ENCODE results near the gene TTC39B.

The TTC39B gene

DNA sequence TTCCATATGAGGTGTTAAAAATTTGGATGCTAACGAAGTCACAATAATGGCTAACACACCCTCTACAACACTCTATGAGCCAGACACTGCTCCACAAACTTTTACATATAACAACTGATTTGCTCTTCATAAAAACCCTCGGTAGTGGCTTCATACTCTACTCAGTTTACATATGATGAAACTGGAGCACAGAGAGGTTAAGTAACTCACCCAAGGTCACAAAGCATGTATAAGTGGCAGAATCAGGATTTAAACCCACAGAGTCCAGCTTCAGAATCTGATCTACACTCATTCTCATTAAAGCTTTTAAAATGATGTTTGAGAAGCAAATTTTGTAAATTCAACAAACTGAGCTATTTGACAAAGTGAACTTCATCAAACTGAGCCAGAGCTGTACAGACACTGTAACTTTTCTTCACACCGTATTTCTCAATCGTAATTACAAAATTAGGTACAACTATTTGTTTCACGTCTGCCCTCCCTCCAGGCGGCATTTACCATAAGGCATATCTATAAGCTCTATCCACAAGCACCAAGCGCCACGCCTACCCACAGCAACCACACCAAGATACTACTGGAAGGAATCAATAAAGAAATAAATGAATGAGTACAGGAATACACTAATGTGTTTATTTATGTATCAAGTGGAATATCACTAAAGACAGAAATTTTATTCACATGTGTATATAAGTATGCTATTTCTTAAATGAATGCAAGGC lies 24.3 kb downstream of the TTC39B start:
- no peak for DNase-seq (ENCODE audit: extremely low spot score)
- CTCF ChIA-PET: interaction anchor here (1.0 to 1.5 kb wide), 3 partner anchors 10 to 71 kb away, joined by 3 read pairs; no protein-coding TSS in a partner anchor
- POLR2A ChIA-PET: no interaction called here
- no peak for TF ChIP-seq CTCF (IDR thresholded peaks at IDR 0.05; ENCODE audit: control extremely low read depth, extremely low read depth, low read depth, missing control alignments)

DNA sequence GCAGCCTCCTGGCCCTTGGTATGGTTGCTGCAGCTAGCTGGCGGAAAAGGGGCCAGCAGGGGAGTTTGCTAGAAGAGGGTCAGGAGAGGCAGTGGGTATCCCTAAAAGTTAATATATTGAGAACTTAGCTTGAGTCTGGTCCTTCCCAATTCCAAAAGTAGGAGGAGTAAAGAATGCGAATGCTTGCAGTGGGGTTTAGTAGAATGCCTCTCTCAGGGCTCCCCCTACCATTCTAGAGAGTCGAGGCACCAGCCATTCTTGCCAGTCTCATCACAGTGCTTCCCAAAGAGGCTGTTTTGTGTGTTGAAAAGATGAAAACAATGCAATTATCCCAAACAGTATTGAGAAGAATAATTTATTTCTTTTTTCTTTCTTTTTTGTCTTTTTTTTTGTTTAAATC lies 26.4 kb downstream of the TTC39B start:
- CTCF ChIA-PET: interaction anchor here (1.8 kb wide), 1 partner anchor 326 kb away, joined by 3 read pairs; no protein-coding TSS in a partner anchor

DNA sequence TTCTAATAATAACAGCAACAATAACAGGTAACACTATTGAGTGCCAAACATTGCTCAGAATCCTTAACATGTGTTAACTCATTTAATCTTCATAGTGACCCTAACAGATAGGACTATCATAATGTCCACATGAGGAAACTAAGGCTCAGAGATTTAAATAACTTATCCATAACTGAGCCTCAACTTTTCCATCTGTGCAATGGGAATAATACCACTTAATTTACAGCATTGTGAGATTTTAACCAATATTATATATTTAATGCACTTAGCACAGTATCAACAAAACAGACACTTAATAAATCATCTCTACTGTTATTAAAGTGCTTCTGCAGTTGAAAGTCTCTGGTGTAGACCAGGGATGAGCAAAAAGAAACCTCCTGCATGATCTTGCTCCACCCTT lies 28.2 kb downstream of the TTC39B start:
- CTCF ChIA-PET: interaction anchor here (1.1 to 1.4 kb wide), 2 partner anchors 11 kb away, joined by 3 to 4 read pairs; no protein-coding TSS in a partner anchor
- POLR2A ChIA-PET: no interaction called here
- DNase-seq (ENCODE audit: extremely low spot score): no peak
- no peak for TF ChIP-seq CTCF (IDR thresholded peaks at IDR 0.05; ENCODE audit: control extremely low read depth, extremely low read depth, low read depth, missing control alignments)

More for the DNA sequence above, 26.4 kb downstream of the TTC39B start:
- DNase-seq (ENCODE audit: extremely low spot score): no peak
- POLR2A ChIA-PET: no interaction called here
- TF ChIP-seq CTCF (IDR thresholded peaks at IDR 0.05; ENCODE audit: control extremely low read depth, extremely low read depth, low read depth, missing control alignments): no peak

GRCh38 chr9:15278091-15278687 lies 28.8 kb downstream of the TTC39B start:
- TF ChIP-seq CTCF (IDR thresholded peaks at IDR 0.05; ENCODE audit: control extremely low read depth, extremely low read depth, low read depth, missing control alignments): no peak
- ChIA-PET POLR2A (interaction anchor here (0.5 kb wide), 1 partner anchor 157 kb away, joined by 4 read pairs; no protein-coding TSS in a partner anchor), CTCF (interaction anchor here (0.6 to 1.7 kb wide), 8 partner anchors 9 to 256 kb away, joined by 3 to 9 read pairs (median 4); partner anchors contain the start of gene TTC39B)
- DNase-seq (ENCODE audit: extremely low spot score): no peak

DNA sequence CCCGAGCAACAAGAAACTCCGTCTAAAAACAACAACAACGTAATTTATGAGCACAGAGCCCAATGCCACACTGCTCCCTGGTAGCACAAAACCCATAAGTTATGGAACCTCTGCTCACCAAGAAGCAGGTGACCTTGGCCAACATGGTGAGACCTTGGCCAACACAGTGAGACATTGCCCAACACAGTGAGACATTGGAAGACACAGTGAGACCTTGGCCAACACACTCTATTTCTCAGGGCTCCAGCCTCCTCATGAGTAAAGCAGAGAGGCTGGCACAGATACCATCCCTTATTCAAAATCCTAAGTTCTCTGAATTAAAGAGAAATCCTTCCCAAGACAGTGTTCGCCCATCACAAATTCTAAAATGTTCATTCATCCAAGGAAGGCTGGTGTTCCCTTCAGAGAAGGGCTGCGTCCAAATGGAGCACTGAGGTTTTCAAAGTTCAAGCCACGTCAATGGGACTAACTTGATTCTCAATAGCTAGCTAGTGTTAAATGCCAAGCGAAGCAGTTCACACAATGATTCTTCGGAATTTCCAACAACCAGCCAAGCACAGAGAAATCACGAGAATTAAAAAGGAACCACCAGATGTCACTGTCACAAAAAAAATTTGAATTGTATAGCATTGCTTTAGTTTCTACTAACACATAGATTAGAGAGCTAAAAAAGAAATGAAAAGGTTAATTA lies 29.5 kb downstream of the TTC39B start:
- no peak for DNase-seq (ENCODE audit: extremely low spot score)

More for the DNA sequence above, 29.5 kb downstream of the TTC39B start:
- CTCF ChIA-PET: interaction anchor here (0.6 to 1.7 kb wide), 8 partner anchors 10 to 257 kb away, joined by 3 to 9 read pairs (median 4); partner anchors contain the start of gene TTC39B
- POLR2A ChIA-PET: interaction anchor here (0.5 kb wide), 1 partner anchor 158 kb away, joined by 4 read pairs; no protein-coding TSS in a partner anchor
- TF ChIP-seq CTCF (IDR thresholded peaks at IDR 0.05; ENCODE audit: control extremely low read depth, extremely low read depth, low read depth, missing control alignments): no peak

Data from GM10248 (cell line).